Thyroid gland (tissue), 4 donors: ENCODE measurements around the gene MESP2.
"Not testable (repeated sequence)": the region's sequence is repeated elsewhere in the genome, so short reads cannot be mapped to it uniquely, and the experiment has no call there.

ENCODE experiments used
- POLR2A ChIP-seq, 2 donors: fragments of 450-650 bp; IDR thresholded peaks; one replicate each; pipeline ENCODE4 v1.6.1; 2017; ENCODE audit warnings: antibody characterized with exemption in 2 of 2, mild to moderate bottlenecking in 2 of 2, moderate library complexity in 1 of 2
- TF ChIP-seq, protein P1 (sequence below), 6 experiments: fragments of 200-600 bp in 3 of 6; fragments of 450-650 bp in 3 of 6; sonication (generic) in 3 of 6; IDR thresholded peaks; one replicate each; pipeline ENCODE4 v1.5.1; 2016 to 2019; ENCODE audit warnings: antibody characterized with exemption in 6 of 6, mild to moderate bottlenecking in 2 of 6, inconsistent platforms in 1 of 6, moderate library complexity in 1 of 6

DNA sequence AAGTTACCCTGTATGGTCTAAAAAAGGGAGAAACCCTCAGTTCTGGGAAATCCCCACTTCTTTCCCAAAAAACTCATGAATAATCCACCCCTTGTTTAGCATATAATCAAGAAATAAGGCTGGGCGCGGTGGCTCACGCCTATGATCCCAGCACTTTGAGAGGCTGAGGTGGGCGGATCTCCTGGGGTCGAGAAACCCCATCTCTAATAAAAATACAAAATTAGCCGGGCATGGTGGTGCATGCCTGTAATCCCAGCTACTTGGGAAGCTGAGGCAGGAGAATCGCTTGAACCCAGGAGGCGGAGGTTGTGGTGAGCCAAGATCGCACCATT is 6.5 kb downstream of the MESP2 start:
- TF ChIP-seq, protein P1, sequence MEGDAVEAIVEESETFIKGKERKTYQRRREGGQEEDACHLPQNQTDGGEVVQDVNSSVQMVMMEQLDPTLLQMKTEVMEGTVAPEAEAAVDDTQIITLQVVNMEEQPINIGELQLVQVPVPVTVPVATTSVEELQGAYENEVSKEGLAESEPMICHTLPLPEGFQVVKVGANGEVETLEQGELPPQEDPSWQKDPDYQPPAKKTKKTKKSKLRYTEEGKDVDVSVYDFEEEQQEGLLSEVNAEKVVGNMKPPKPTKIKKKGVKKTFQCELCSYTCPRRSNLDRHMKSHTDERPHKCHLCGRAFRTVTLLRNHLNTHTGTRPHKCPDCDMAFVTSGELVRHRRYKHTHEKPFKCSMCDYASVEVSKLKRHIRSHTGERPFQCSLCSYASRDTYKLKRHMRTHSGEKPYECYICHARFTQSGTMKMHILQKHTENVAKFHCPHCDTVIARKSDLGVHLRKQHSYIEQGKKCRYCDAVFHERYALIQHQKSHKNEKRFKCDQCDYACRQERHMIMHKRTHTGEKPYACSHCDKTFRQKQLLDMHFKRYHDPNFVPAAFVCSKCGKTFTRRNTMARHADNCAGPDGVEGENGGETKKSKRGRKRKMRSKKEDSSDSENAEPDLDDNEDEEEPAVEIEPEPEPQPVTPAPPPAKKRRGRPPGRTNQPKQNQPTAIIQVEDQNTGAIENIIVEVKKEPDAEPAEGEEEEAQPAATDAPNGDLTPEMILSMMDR (IDR thresholded peaks at IDR 0.05): not testable (repeated sequence)
- TF ChIP-seq POLR2A (IDR thresholded peaks at IDR 0.05): not testable (repeated sequence)
